Measurements from ENCODE around the gene SDK2. TPM values are rescaled to one million over a fixed set of nuclear protein-coding genes. Genes with fewer than 3 reads are reported as not detected.
A peak's percentile ranks its signal among the peaks of the same experiment; 100 is the strongest.

The SDK2 gene
- total and polyA plus RNA-seq, 2 of the 8 experiments (the other 6 are each of a cell fraction or from before 2014, with no cell fraction given), result 3.9 to 4.1 TPM

DNA sequence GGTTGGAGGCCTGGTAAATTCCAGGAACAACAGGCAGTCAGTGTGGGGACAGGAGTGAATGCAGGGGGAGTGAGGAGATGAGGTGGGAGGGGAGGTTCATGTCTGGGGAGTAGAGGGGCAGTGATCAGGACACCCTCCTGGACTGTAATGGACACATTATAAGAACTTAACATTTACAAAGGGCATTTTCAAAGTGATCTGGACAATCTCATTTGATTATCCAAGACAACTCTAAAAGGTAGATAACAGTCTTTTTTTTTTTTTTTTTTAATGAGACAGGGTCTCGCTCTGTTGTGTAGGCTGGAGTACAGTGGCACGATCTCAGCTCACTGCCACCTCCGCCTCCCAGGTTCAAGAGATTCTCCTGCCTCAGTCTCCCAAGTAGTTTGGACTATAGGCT, 5.7 kb downstream of the SDK2 start:
- CTCF ChIA-PET (ENCODE audit: partially characterized antibody), result interaction anchor here (0.7 to 11.0 kb wide), 5 partner anchors 7 to 160 kb away, joined by 3 to 67 read pairs (median 3); partner anchors contain the start of gene SDK2
- no peak for FAIRE-seq
- no peak for TF ChIP-seq SIN3A (conservative IDR thresholded peaks at IDR 0.05 in 1 of 2, IDR thresholded peaks at IDR 0.05 in 1 of 2; ENCODE audit: low read depth in 1 of 2, low read length in 2 of 2)
- no peak for TF ChIP-seq GABPA (IDR thresholded peaks at IDR 0.05; ENCODE audit: borderline replicate concordance, insufficient read depth, low read length)
- no peak for TF ChIP-seq BRCA1 (IDR thresholded peaks at IDR 0.05; ENCODE audit: low read depth, low read length)
- TF ChIP-seq HDAC2 (IDR thresholded peaks at IDR 0.05; ENCODE audit: borderline replicate concordance in 1 of 2, low read depth in 2 of 2, low read length in 2 of 2), result no peak
- no peak for TF ChIP-seq CHD2 (IDR thresholded peaks at IDR 0.05; ENCODE audit: low read length)
- TF ChIP-seq, protein P1, sequence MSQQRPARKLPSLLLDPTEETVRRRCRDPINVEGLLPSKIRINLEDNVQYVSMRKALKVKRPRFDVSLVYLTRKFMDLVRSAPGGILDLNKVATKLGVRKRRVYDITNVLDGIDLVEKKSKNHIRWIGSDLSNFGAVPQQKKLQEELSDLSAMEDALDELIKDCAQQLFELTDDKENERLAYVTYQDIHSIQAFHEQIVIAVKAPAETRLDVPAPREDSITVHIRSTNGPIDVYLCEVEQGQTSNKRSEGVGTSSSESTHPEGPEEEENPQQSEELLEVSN (IDR thresholded peaks at IDR 0.05), result no peak
- TF ChIP-seq EGR1 (IDR thresholded peaks at IDR 0.05; ENCODE audit: borderline replicate concordance, low read depth, low read length), result no peak
- TF ChIP-seq EZH2 (IDR thresholded peaks at IDR 0.05; ENCODE audit: low read depth, low read length, severe bottlenecking), result no peak
- no peak for TF ChIP-seq MAFK (IDR thresholded peaks at IDR 0.05; ENCODE audit: low read depth, low read length)

More for the DNA sequence above, 5.7 kb downstream of the SDK2 start:
- H2AFZ ChIP-seq (ENCODE audit: low read length), result no peak overlapping the region
- no peak overlapping the region for H3K14ac ChIP-seq (ENCODE audit: insufficient read length)
- no peak overlapping the region for H4K5ac ChIP-seq (ENCODE audit: insufficient read length, low read depth, low read length)
- no peak overlapping the region for H2BK15ac ChIP-seq (ENCODE audit: low read length)
- no peak overlapping the region for H2BK20ac ChIP-seq (ENCODE audit: low read length)
- no peak for DNase-seq (ENCODE audit: low read depth in 1 of 2, low spot score in 2 of 2)
- no peak overlapping the region for H3K4me2 ChIP-seq (ENCODE audit: insufficient read depth in 1 of 2, low read depth in 2 of 2, low read length in 2 of 2)
- H3K23me2 ChIP-seq (ENCODE audit: low read depth, low read length), result peaks cover 6% of the 10 kb centered on the region; the same call in 1 of the 2 replicates
- no peaks in the 10 kb centered on the region for H3K9me3 ChIP-seq (ENCODE audit: insufficient read depth in 2 of 2, low read depth in 1 of 2, low read length in 1 of 2)
- peaks cover 3 to 9% of the 10 kb centered on the region in 2 experiments for H4K20me1 ChIP-seq (replicated peaks in 1 of 2; ENCODE audit: control insufficient read depth in 1 of 2, insufficient read depth in 2 of 2, low read length in 2 of 2)
- no peak overlapping the region for H4K8ac ChIP-seq (ENCODE audit: extremely low read depth, insufficient read depth, low read length)
- 0 out of 2 replicates have a peak overlapping the region, but pooled peaks have one; percentile 65 for H2AK5ac ChIP-seq (ENCODE audit: low read depth, low read length)
- H2BK5ac ChIP-seq (ENCODE audit: low read depth, low read length), result no peak overlapping the region
- no peak overlapping the region for H3K56ac ChIP-seq (replicated peaks; ENCODE audit: insufficient read length, low read depth, low read length)
- H3K79me1 ChIP-seq (ENCODE audit: low read depth, low read length), result peaks cover 6% of the 10 kb centered on the region
- H4K91ac ChIP-seq (replicated peaks; ENCODE audit: insufficient read length, low read length), result no peak overlapping the region
- no peak overlapping the region for H3K27ac ChIP-seq (ENCODE audit: low read depth, low read length)
- H3K4me3 ChIP-seq (ENCODE audit: extremely low read depth in 1 of 4, insufficient read depth in 2 of 4, low read depth in 3 of 4, low read length in 4 of 4), result no peak overlapping the region
- H3K4me1 ChIP-seq (replicated peaks in 1 of 4; ENCODE audit: control insufficient read depth in 3 of 4, insufficient read depth in 4 of 4, low read length in 3 of 4), result peaks cover 0 to 12% (median 11%) of the 10 kb centered on the region in 4 experiments; a peak in 6 of 7 replicates
- no peak overlapping the region for H3K18ac ChIP-seq (ENCODE audit: extremely low read depth, low read length)
- no peak overlapping the region for H2BK12ac ChIP-seq (ENCODE audit: low read depth, low read length)
- WGBS, 2 experiments (ENCODE audit: extremely low coverage in 1 of 2, insufficient coverage in 1 of 2, insufficient read length in 1 of 2, insufficient replicate concordance in 2 of 2, low coverage in 1 of 2, low lambda C conversion rate in 2 of 2, missing lambda C conversion rate in 1 of 2), result 95% methylated on average over 2 of the region's 3 CpGs; no CpG with 5 or more reads in 1 of the 2 experiments
- no peak overlapping the region for H3K23ac ChIP-seq (ENCODE audit: insufficient read length)
- peaks cover 5 to 24% (median 21%) of the 10 kb centered on the region in 4 experiments for H3K27me3 ChIP-seq (replicated peaks in 1 of 4; ENCODE audit: control insufficient read depth in 3 of 4, extremely low read depth in 1 of 4, insufficient read depth in 3 of 4, low read length in 3 of 4)
- POLR2A ChIA-PET (ENCODE audit: partially characterized antibody), result no interaction called here
- H3K79me2 ChIP-seq (ENCODE audit: control insufficient read depth in 1 of 2, insufficient read depth in 2 of 2, low read length in 2 of 2), result peaks cover 0 to 26% of the 10 kb centered on the region in 2 experiments; a peak in 1 of 4 replicates
- no peak overlapping the region for H3K4ac ChIP-seq (replicated peaks; ENCODE audit: insufficient read length, low read depth, low read length)
- H2BK120ac ChIP-seq (replicated peaks; ENCODE audit: low read depth, low read length), result no peak overlapping the region
- no peaks in the 10 kb centered on the region for H3K36me3 ChIP-seq (ENCODE audit: control insufficient read depth in 2 of 4, insufficient read depth in 4 of 4, low read length in 3 of 4)
- no peak overlapping the region for H3K9ac ChIP-seq (replicated peaks in 1 of 4; ENCODE audit: extremely low read depth in 1 of 4, low read depth in 3 of 4, low read length in 3 of 4)
